ENCODE measurements around the gene NLRP10. TPM values are rescaled to one million over a fixed set of nuclear protein-coding genes. Genes with fewer than 3 reads are reported as not detected.

NLRP10 gene
- total and polyA plus RNA-seq, 2 donors (not counting 1 experiment from before 2014, with no cell fraction given), result 4.8 to 9.6 TPM

- no peaks in the 10 kb centered on the region for H3K79me2 ChIP-seq (ENCODE audit: control insufficient read depth, insufficient read depth, low read length)
- no peak overlapping the region for H2AFZ ChIP-seq (ENCODE audit: low read length)
- H3K27ac ChIP-seq (ENCODE audit: insufficient read depth, low read length), result no peak overlapping the region
- no peak for TF ChIP-seq CTCF (conservative IDR thresholded peaks at IDR 0.05 in 1 of 2, IDR thresholded peaks at IDR 0.05 in 1 of 2; ENCODE audit: low read depth in 1 of 2, low read length in 2 of 2)
- no peak for TF ChIP-seq EZH2 (IDR thresholded peaks at IDR 0.05; ENCODE audit: low read length, missing control alignments)
- H3K4me1 ChIP-seq (ENCODE audit: control insufficient read depth, extremely low read depth, insufficient read depth, low read length), result no peaks in the 10 kb centered on the region
- no peaks in the 10 kb centered on the region for H3K27me3 ChIP-seq (ENCODE audit: control insufficient read depth, insufficient read depth, low read length)
- H3K4me3 ChIP-seq (replicated peaks in 1 of 4; ENCODE audit: control extremely low read depth in 1 of 4, insufficient read depth in 1 of 4, low read depth in 3 of 4, low read length in 4 of 4), result no peak overlapping the region
- H4K20me1 ChIP-seq (ENCODE audit: control insufficient read depth, extremely low read depth, insufficient read depth, low read length), result no peaks in the 10 kb centered on the region
- no peaks in the 10 kb centered on the region for H3K36me3 ChIP-seq (ENCODE audit: control insufficient read depth, insufficient read depth, low read length)
- H3K4me2 ChIP-seq (ENCODE audit: extremely low read depth, insufficient read depth, low read length), result no peak overlapping the region
- no peak overlapping the region for H3K9ac ChIP-seq (ENCODE audit: insufficient read depth, low read length)
- DNase-seq (ENCODE audit: low read depth in 2 of 2), result no peak
- H3K9me3 ChIP-seq (ENCODE audit: control insufficient read depth, insufficient read depth, low read depth, low read length), result no peaks in the 10 kb centered on the region
Observed at GRCh38 chr11:7941146-7941545, 24.1 kb downstream of the NLRP10 start.

- no peak overlapping the region for H3K4me3 ChIP-seq (replicated peaks in 1 of 4; ENCODE audit: control extremely low read depth in 1 of 4, insufficient read depth in 1 of 4, low read depth in 3 of 4, low read length in 4 of 4)
- H3K9ac ChIP-seq (ENCODE audit: insufficient read depth, low read length), result no peak overlapping the region
- TF ChIP-seq EZH2 (IDR thresholded peaks at IDR 0.05; ENCODE audit: low read length, missing control alignments), result no peak
- no peak for TF ChIP-seq CTCF (conservative IDR thresholded peaks at IDR 0.05 in 1 of 2, IDR thresholded peaks at IDR 0.05 in 1 of 2; ENCODE audit: low read depth in 1 of 2, low read length in 2 of 2)
Observed at GRCh38 chr11:7936615-7937014, 28.6 kb downstream of the NLRP10 start.

GRCh38 chr11:7931168-7931567, 34.1 kb downstream of the NLRP10 start, which contains the start of gene OR10A6:
Gene OR10A6, minus strand, starts transcription at chr11:7931268. Its CDS starts 2,606 bp downstream, at chr11:7928662.
- H3K27me3 ChIP-seq (ENCODE audit: control insufficient read depth, insufficient read depth, low read length), result no peaks in the 10 kb centered on the region

More at GRCh38 chr11:7936615-7937014, 28.6 kb downstream of the NLRP10 start:
- H3K27me3 ChIP-seq (ENCODE audit: control insufficient read depth, insufficient read depth, low read length), result no peaks in the 10 kb centered on the region
- H3K4me2 ChIP-seq (ENCODE audit: extremely low read depth, insufficient read depth, low read length), result no peak overlapping the region
- no peaks in the 10 kb centered on the region for H4K20me1 ChIP-seq (ENCODE audit: control insufficient read depth, extremely low read depth, insufficient read depth, low read length)
- no peak overlapping the region for H2AFZ ChIP-seq (ENCODE audit: low read length)
- H3K9me3 ChIP-seq (ENCODE audit: control insufficient read depth, insufficient read depth, low read depth, low read length), result no peaks in the 10 kb centered on the region
- no peaks in the 10 kb centered on the region for H3K4me1 ChIP-seq (ENCODE audit: control insufficient read depth, extremely low read depth, insufficient read depth, low read length)
- H3K27ac ChIP-seq (ENCODE audit: insufficient read depth, low read length), result no peak overlapping the region
- no peaks in the 10 kb centered on the region for H3K79me2 ChIP-seq (ENCODE audit: control insufficient read depth, insufficient read depth, low read length)
- no peak for DNase-seq (ENCODE audit: low read depth in 2 of 2)
- no peaks in the 10 kb centered on the region for H3K36me3 ChIP-seq (ENCODE audit: control insufficient read depth, insufficient read depth, low read length)

More at GRCh38 chr11:7931168-7931567, 34.1 kb downstream of the NLRP10 start, which contains the start of gene OR10A6:
- no peaks in the 10 kb centered on the region for H3K36me3 ChIP-seq (ENCODE audit: control insufficient read depth, insufficient read depth, low read length)
- no peaks in the 10 kb centered on the region for H3K9me3 ChIP-seq (ENCODE audit: control insufficient read depth, insufficient read depth, low read depth, low read length)
- no peaks in the 10 kb centered on the region for H3K79me2 ChIP-seq (ENCODE audit: control insufficient read depth, insufficient read depth, low read length)
- no peak within 1 kb of the TSS for H2AFZ ChIP-seq (ENCODE audit: low read length)
- H3K27ac ChIP-seq (ENCODE audit: insufficient read depth, low read length), result no peak within 1 kb of the TSS
- H3K9ac ChIP-seq (ENCODE audit: insufficient read depth, low read length), result no peak within 1 kb of the TSS
- no peaks in the 10 kb centered on the region for H3K4me1 ChIP-seq (ENCODE audit: control insufficient read depth, extremely low read depth, insufficient read depth, low read length)
- H4K20me1 ChIP-seq (ENCODE audit: control insufficient read depth, extremely low read depth, insufficient read depth, low read length), result no peaks in the 10 kb centered on the region
- TF ChIP-seq CTCF (conservative IDR thresholded peaks at IDR 0.05 in 1 of 2, IDR thresholded peaks at IDR 0.05 in 1 of 2; ENCODE audit: low read depth in 1 of 2, low read length in 2 of 2), result no peak
- TF ChIP-seq EZH2 (IDR thresholded peaks at IDR 0.05; ENCODE audit: low read length, missing control alignments), result no peak
- H3K4me3 ChIP-seq (replicated peaks in 1 of 4; ENCODE audit: control extremely low read depth in 1 of 4, insufficient read depth in 1 of 4, low read depth in 3 of 4, low read length in 4 of 4), result no peak within 1 kb of the TSS
- no peak for DNase-seq (ENCODE audit: low read depth in 2 of 2)
- no peak within 1 kb of the TSS for H3K4me2 ChIP-seq (ENCODE audit: extremely low read depth, insufficient read depth, low read length)

Measured in fibroblast of lung (primary cell).